T-helper 1 cell treated with Interleukin-12 subunit alpha and Interleukin-12 subunit beta and Interleukin-4 antibody, amounts not matched to agents 30 ng/mL and 1 ng/mL, for 36 hours (primary cell): ENCODE measurements around the gene FBXW5. TPM values are rescaled to one million over a fixed set of nuclear protein-coding genes. Genes with fewer than 3 reads are reported as not detected.

ENCODE experiments used
- intact Hi-C: fragments of 100-400 bp; cut with micrococcal nuclease; formaldehyde crosslinking; loops from one replicate; pipeline ENCODE4 v1.15.1; 2024
- total RNA-seq: library from RNA; stranded (reverse); gene quantifications from 2 replicates; pipeline ENCODE4 v1.2.3, GENCODE V29; 2022

The FBXW5 gene
- total RNA-seq, result 117 and 119 TPM in 2 replicates

GRCh38 chr9:136944519-136945332, at the start of gene FBXW5, which contains the start of gene C8G:
FBXW5 (minus strand) TSS chr9:136944738; CDS start chr9:136944083, 655 bp downstream.
C8G (plus strand) TSS chr9:136945243; CDS start chr9:136945321, 78 bp downstream.
- intact Hi-C loops, result loop anchor here (1.0 kb wide), 8 partner anchors 34 to 153 kb away; partner anchors contain the start of genes MAN1B1, PAXX, PHPT1 and TMEM141

GRCh38 chr9:136992819-136993369, 48.4 kb upstream of the FBXW5 start:
- intact Hi-C loops, result loop anchor here (1.0 to 5.0 kb wide), 14 partner anchors 7 to 614 kb away; partner anchors contain the start of genes ARRDC1, FBXW5, MAN1B1 and PHPT1

GRCh38 chr9:136991993-136992818, 47.7 kb upstream of the FBXW5 start, which contains the start of gene PAXX:
PAXX (plus strand) TSS chr9:136992422; CDS start chr9:136992444, 22 bp downstream.
- intact Hi-C loops, result loop anchor here (1.0 to 5.0 kb wide), 15 partner anchors 8 to 615 kb away; partner anchors contain the start of genes ARRDC1, FBXW5, MAN1B1 and PHPT1

GRCh38 chr9:136990242-136990911, 45.8 kb upstream of the FBXW5 start:
- intact Hi-C loops, result loop anchor here (5.0 kb wide), 5 partner anchors 88 to 617 kb away; partner anchors contain the start of genes ARRDC1, MAN1B1 and TUBB4B

GRCh38 chr9:136988872-136989271, 44.3 kb upstream of the FBXW5 start:
- intact Hi-C loops, result no loop called here

GRCh38 chr9:136985853-136986252, 41.3 kb upstream of the FBXW5 start:
- intact Hi-C loops, result no loop called here

GRCh38 chr9:136985027-136985602, 40.6 kb upstream of the FBXW5 start:
- intact Hi-C loops, result no loop called here

- intact Hi-C loops, result no loop called here
Observed at GRCh38 chr9:136984464-136985026, 40.0 kb upstream of the FBXW5 start.

- intact Hi-C loops, result no loop called here
Observed at GRCh38 chr9:136983656-136984314, 39.2 kb upstream of the FBXW5 start.

GRCh38 chr9:136983167-136983566, 38.6 kb upstream of the FBXW5 start:
- intact Hi-C loops, result no loop called here

- intact Hi-C loops, result no loop called here
Observed at GRCh38 chr9:136982232-136983051, 37.9 kb upstream of the FBXW5 start, which contains the start of gene LCNL1. LCNL1 (plus strand) TSS chr9:136982993; CDS start chr9:136983587, 594 bp downstream.

GRCh38 chr9:136981588-136982231, 37.2 kb upstream of the FBXW5 start:
- intact Hi-C loops, result no loop called here

- intact Hi-C loops, result no loop called here
Observed at GRCh38 chr9:136980669-136981478, 36.3 kb upstream of the FBXW5 start.

- intact Hi-C loops, result no loop called here
Observed at GRCh38 chr9:136979769-136980587, 35.4 kb upstream of the FBXW5 start.

- intact Hi-C loops, result loop anchor here (1.0 kb wide), 7 partner anchors 13 to 188 kb away; partner anchors contain the start of genes FBXW5, PAXX and TMEM141
Observed at GRCh38 chr9:136978865-136979544, 34.5 kb upstream of the FBXW5 start.
